OCI-LY7 (cell line): ENCODE measurements around the gene TMC5. TPM values are rescaled to one million over a fixed set of nuclear protein-coding genes. Genes with fewer than 3 reads are reported as not detected.

ENCODE experiments used
- BruUV-seq: library from RNA; stranded (reverse); fragments of 400-500 nt; replicated peaks from 2 replicates; lab custom pipeline; 2021; lab: Mats Ljungman, UMichigan
- CTCF ChIA-PET: fragments of 300-600 bp; sonication (Branson Sonifier 250); formaldehyde crosslinking; loops from one replicate; lab custom pipeline; 2022; ENCODE audit warnings: antibody characterized with exemption; ENCODE audit not compliant: unreplicated experiment; lab: Charles Lee
- POLR2A ChIA-PET: fragments of 300-600 bp; sonication (Branson Sonifier 250); formaldehyde crosslinking; loops from one replicate; lab custom pipeline; 2022; ENCODE audit warnings: antibody characterized with exemption; lab: Charles Lee
- DNase-seq: peaks from one replicate; pipeline ENCODE4 v3.0.0-alpha.2; 2015; ENCODE audit warnings: low spot score
- H2AFZ ChIP-seq: fragments of 200-600 bp; sonication (generic), shearing (Covaris generic); 2 replicates; pipeline ENCODE4 v1.6.1; 2014; ENCODE audit warnings: mild to moderate bottlenecking, antibody characterized with exemption, low read length, moderate library complexity
- H3K27ac ChIP-seq: fragments of 200-600 bp; sonication (generic); 2 replicates; pipeline ENCODE4 v1.5.1; 2014; ENCODE audit warnings: mixed run types, low read depth, mild to moderate bottlenecking, moderate library complexity, low read length, inconsistent platforms; ENCODE audit not compliant: poor library complexity, severe bottlenecking
- H3K36me3 ChIP-seq: fragments of 200-600 bp; sonication (generic); 2 replicates; pipeline ENCODE4 v1.6.1; 2014; ENCODE audit warnings: mild to moderate bottlenecking, antibody characterized with exemption, low read length, moderate library complexity, mixed read lengths; ENCODE audit not compliant: insufficient read depth
- H3K4me1 ChIP-seq: fragments of 200-600 bp; sonication (generic); 2 replicates; pipeline ENCODE4 v1.5.1; 2014; ENCODE audit warnings: mild to moderate bottlenecking, low read length; ENCODE audit not compliant: insufficient read depth, poor library complexity, severe bottlenecking
- H3K4me2 ChIP-seq: fragments of 200-600 bp; sonication (generic); 2 replicates; pipeline ENCODE4 v1.6.1; 2014; ENCODE audit warnings: mild to moderate bottlenecking, low read length
- H3K4me3 ChIP-seq: fragments of 200-600 bp; sonication (generic); 2 replicates; pipeline ENCODE4 v1.5.1; 2014; ENCODE audit warnings: mild to moderate bottlenecking, low read depth, low read length; ENCODE audit not compliant: poor library complexity, severe bottlenecking
- H3K79me2 ChIP-seq: fragments of 200-600 bp; sonication (generic); 2 replicates; pipeline ENCODE4 v1.6.1; 2016; ENCODE audit warnings: low read depth, mild to moderate bottlenecking, low read length, moderate library complexity, mixed read lengths; ENCODE audit not compliant: insufficient read depth
- H3K9me2 ChIP-seq: fragments of 200-600 bp; sonication (generic); 2 replicates; pipeline ENCODE4 v1.6.1; 2016; ENCODE audit warnings: mild to moderate bottlenecking, low read length, mixed read lengths; ENCODE audit not compliant: insufficient read depth
- H3K9me3 ChIP-seq: fragments of 200-600 bp; sonication (generic); 2 replicates; pipeline ENCODE4 v1.6.1; 2014; ENCODE audit warnings: mild to moderate bottlenecking, mixed run types, low read length, mixed read lengths
- H4K20me1 ChIP-seq: fragments of 200-600 bp; sonication (generic); 2 replicates; pipeline ENCODE4 v1.6.1; 2014; ENCODE audit warnings: mild to moderate bottlenecking, antibody characterized with exemption, low read length, moderate library complexity, mixed read lengths; ENCODE audit not compliant: insufficient read depth
- EZH2phosphoT487 ChIP-seq: fragments of 200-600 bp; sonication (generic); IDR thresholded peaks from 2 replicates; pipeline ENCODE4 v1.6.1; 2018; ENCODE audit warnings: low read depth, borderline replicate concordance, mild to moderate bottlenecking, mixed run types, antibody characterized with exemption, low read length, moderate library complexity, mixed read lengths
- intact Hi-C: fragments of 100-400 bp; cut with micrococcal nuclease; formaldehyde crosslinking; loops from one replicate; pipeline ENCODE4 v1.10.0; 2022; ENCODE audit not compliant: unreplicated experiment
- total RNA-seq, 2 experiments: library from RNA; depleted of rRNA in 1 of 2; stranded (reverse); fragments of >200 nt in 1 of 2; shearing (Covaris generic) in 1 of 2; gene quantifications; 2 replicates each; pipeline ENCODE4 v1.2.3, GENCODE V29; 2014 to 2022
- TF ChIP-seq, protein P1 (sequence below): fragments of 200-600 bp; sonication (generic); conservative IDR thresholded peaks from 2 replicates; pipeline ENCODE4 v1.5.1; 2014; ENCODE audit warnings: mild to moderate bottlenecking, antibody characterized with exemption, low read length, moderate library complexity, mixed read lengths

Gene TMC5
- total RNA-seq, 2 experiments from 2014 or later: not detected

DNA sequence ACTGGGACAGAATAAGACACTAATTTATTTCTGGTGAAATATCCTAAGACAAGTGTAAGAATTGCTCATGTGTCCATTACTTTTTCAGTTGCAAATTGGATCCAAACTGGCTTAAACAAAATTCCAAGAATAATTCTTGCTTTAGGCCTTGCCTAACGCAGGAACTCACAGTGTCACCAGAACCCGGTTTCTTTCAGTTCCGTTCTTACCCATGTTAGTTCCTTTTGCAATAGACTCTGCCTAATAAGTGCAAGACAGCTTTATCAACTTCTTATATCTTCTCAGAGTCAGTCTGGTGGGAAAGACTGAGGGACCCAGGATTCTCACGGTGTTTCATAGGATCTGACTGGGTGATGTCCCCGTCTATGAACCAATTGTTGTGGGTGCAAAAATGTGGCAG is 79.5 kb downstream of the TMC5 start:
- BruUV-seq: no TSS peak
- no peak for DNase-seq
- no peak overlapping the region for H3K4me2 ChIP-seq
- CTCF ChIA-PET: no interaction called here
- no peaks in the 10 kb centered on the region for H3K9me2 ChIP-seq
- TF ChIP-seq, protein P1, sequence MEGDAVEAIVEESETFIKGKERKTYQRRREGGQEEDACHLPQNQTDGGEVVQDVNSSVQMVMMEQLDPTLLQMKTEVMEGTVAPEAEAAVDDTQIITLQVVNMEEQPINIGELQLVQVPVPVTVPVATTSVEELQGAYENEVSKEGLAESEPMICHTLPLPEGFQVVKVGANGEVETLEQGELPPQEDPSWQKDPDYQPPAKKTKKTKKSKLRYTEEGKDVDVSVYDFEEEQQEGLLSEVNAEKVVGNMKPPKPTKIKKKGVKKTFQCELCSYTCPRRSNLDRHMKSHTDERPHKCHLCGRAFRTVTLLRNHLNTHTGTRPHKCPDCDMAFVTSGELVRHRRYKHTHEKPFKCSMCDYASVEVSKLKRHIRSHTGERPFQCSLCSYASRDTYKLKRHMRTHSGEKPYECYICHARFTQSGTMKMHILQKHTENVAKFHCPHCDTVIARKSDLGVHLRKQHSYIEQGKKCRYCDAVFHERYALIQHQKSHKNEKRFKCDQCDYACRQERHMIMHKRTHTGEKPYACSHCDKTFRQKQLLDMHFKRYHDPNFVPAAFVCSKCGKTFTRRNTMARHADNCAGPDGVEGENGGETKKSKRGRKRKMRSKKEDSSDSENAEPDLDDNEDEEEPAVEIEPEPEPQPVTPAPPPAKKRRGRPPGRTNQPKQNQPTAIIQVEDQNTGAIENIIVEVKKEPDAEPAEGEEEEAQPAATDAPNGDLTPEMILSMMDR: no peak
- TF ChIP-seq EZH2phosphoT487: no peak
- no peaks in the 10 kb centered on the region for H3K9me3 ChIP-seq
- intact Hi-C loops: no loop called here
- H2AFZ ChIP-seq: no peak overlapping the region
- H4K20me1 ChIP-seq: no peaks in the 10 kb centered on the region
- no peak overlapping the region for H3K4me3 ChIP-seq
- POLR2A ChIA-PET: no interaction called here
- H3K36me3 ChIP-seq: peaks cover 23% of the 10 kb centered on the region
- H3K79me2 ChIP-seq: no peaks in the 10 kb centered on the region
- H3K27ac ChIP-seq: no peak overlapping the region
- peaks cover 13% of the 10 kb centered on the region for H3K4me1 ChIP-seq

GRCh38 chr16:19499006-19499405 is 81.3 kb downstream of the TMC5 start:
- BruUV-seq: no TSS peak
- Histone ChIP-seq H3K9me2 (no peaks in the 10 kb centered on the region), H3K79me2 (no peaks in the 10 kb centered on the region), H2AFZ (no peak overlapping the region), H3K27ac (no peak overlapping the region), H3K9me3 (no peaks in the 10 kb centered on the region), H4K20me1 (no peaks in the 10 kb centered on the region), H3K4me2 (no peak overlapping the region), H3K4me1 (peaks cover 2% of the 10 kb centered on the region), H3K36me3 (peaks cover 41% of the 10 kb centered on the region), H3K4me3 (no peak overlapping the region)
- intact Hi-C loops: no loop called here
- no peak for DNase-seq
- no peak for TF ChIP-seq EZH2phosphoT487
- TF ChIP-seq, protein P1: no peak
- POLR2A ChIA-PET: no interaction called here
- CTCF ChIA-PET: no interaction called here

- Histone ChIP-seq H3K4me2 (no peak overlapping the region), H3K9me3 (no peaks in the 10 kb centered on the region), H2AFZ (no peak overlapping the region), H4K20me1 (no peaks in the 10 kb centered on the region), H3K4me3 (no peak overlapping the region), H3K79me2 (no peaks in the 10 kb centered on the region), H3K4me1 (no peaks in the 10 kb centered on the region), H3K9me2 (no peaks in the 10 kb centered on the region), H3K36me3 (peaks cover 46% of the 10 kb centered on the region), H3K27ac (no peak overlapping the region)
- CTCF ChIA-PET: no interaction called here
- POLR2A ChIA-PET: no interaction called here
- TF ChIP-seq, protein P1: no peak
- no peak for TF ChIP-seq EZH2phosphoT487
- no TSS peak for BruUV-seq
- intact Hi-C loops: no loop called here
- DNase-seq: no peak
Observed at GRCh38 chr16:19499481-19499880, 81.8 kb downstream of the TMC5 start.
